Measurements from ENCODE around the gene LKAAEAR1.

Gene LKAAEAR1

GRCh38 chr20:64096535-64096934 is 12.3 kb upstream of the LKAAEAR1 start:
- H3K4me3 ChIP-seq (ENCODE audit: low read depth, low read length) = no peak overlapping the region
- no peak for TF ChIP-seq CTCF (IDR thresholded peaks at IDR 0.05; ENCODE audit: low read depth, low read length, missing control alignments)
- DNase-seq (ENCODE audit: low read depth) = no peak
- in situ Hi-C loops (cut with HindIII; ENCODE audit: low sequenced_read_pairs) = no loop called here

- no peak overlapping the region for H3K4me3 ChIP-seq (ENCODE audit: low read depth, low read length)
- TF ChIP-seq CTCF (IDR thresholded peaks at IDR 0.05; ENCODE audit: low read depth, low read length, missing control alignments) = no peak
- in situ Hi-C loops (cut with HindIII; ENCODE audit: low sequenced_read_pairs) = no loop called here
- no peak for DNase-seq (ENCODE audit: low read depth)
Measured at GRCh38 chr20:64095927-64096326, 11.7 kb upstream of the LKAAEAR1 start.

GRCh38 chr20:64095455-64095854 is 11.3 kb upstream of the LKAAEAR1 start:
- no peak for TF ChIP-seq CTCF (IDR thresholded peaks at IDR 0.05; ENCODE audit: low read depth, low read length, missing control alignments)

GRCh38 chr20:64093013-64093503 is 8.9 kb upstream of the LKAAEAR1 start:
- TF ChIP-seq CTCF (IDR thresholded peaks at IDR 0.05; ENCODE audit: low read depth, low read length, missing control alignments) = no peak
- DNase-seq (ENCODE audit: low read depth) = no peak
- no peak overlapping the region for H3K4me3 ChIP-seq (ENCODE audit: low read depth, low read length)
- in situ Hi-C loops (cut with HindIII; ENCODE audit: low sequenced_read_pairs) = no loop called here

More at GRCh38 chr20:64095455-64095854, 11.3 kb upstream of the LKAAEAR1 start:
- no peak for DNase-seq (ENCODE audit: low read depth)
- H3K4me3 ChIP-seq (ENCODE audit: low read depth, low read length) = no peak overlapping the region
- in situ Hi-C loops (cut with HindIII; ENCODE audit: low sequenced_read_pairs) = no loop called here

- in situ Hi-C loops (cut with HindIII; ENCODE audit: low sequenced_read_pairs) = no loop called here
- H3K4me3 ChIP-seq (ENCODE audit: low read depth, low read length) = no peak overlapping the region
- no peak for TF ChIP-seq CTCF (IDR thresholded peaks at IDR 0.05; ENCODE audit: low read depth, low read length, missing control alignments)
- no peak for DNase-seq (ENCODE audit: low read depth)
Measured at GRCh38 chr20:64092258-64093012, 8.2 kb upstream of the LKAAEAR1 start.

- H3K4me3 ChIP-seq (ENCODE audit: low read depth, low read length) = no peak overlapping the region
- no peak for TF ChIP-seq CTCF (IDR thresholded peaks at IDR 0.05; ENCODE audit: low read depth, low read length, missing control alignments)
- DNase-seq (ENCODE audit: low read depth) = no peak
- in situ Hi-C loops (cut with HindIII; ENCODE audit: low sequenced_read_pairs) = no loop called here
Measured at GRCh38 chr20:64091770-64092169, 7.6 kb upstream of the LKAAEAR1 start.
